ENCODE data around the gene HS3ST3B1.

Gene HS3ST3B1

GRCh38 chr17:14282726-14283125 lies 18.2 kb upstream of the HS3ST3B1 start:
- H3K27ac ChIP-seq, result no peak overlapping the region
- no peak for TF ChIP-seq CTCF (conservative IDR thresholded peaks at IDR 0.05)

GRCh38 chr17:14289162-14289561 lies 11.7 kb upstream of the HS3ST3B1 start:
- H3K27ac ChIP-seq, result no peak overlapping the region
- no peak for TF ChIP-seq CTCF (conservative IDR thresholded peaks at IDR 0.05)

- no peak overlapping the region for H3K27ac ChIP-seq
- no peak for TF ChIP-seq CTCF (conservative IDR thresholded peaks at IDR 0.05)
Observed at GRCh38 chr17:14294876-14295275, 6.0 kb upstream of the HS3ST3B1 start.

GRCh38 chr17:14295676-14296075 lies 5.2 kb upstream of the HS3ST3B1 start:
- no peak for TF ChIP-seq CTCF (conservative IDR thresholded peaks at IDR 0.05)
- H3K27ac ChIP-seq, result no peak overlapping the region

- no peak overlapping the region for H3K27ac ChIP-seq
- no peak for TF ChIP-seq CTCF (conservative IDR thresholded peaks at IDR 0.05)
Observed at GRCh38 chr17:14296166-14296910, 4.5 kb upstream of the HS3ST3B1 start.

GRCh38 chr17:14297161-14297851 lies 3.6 kb upstream of the HS3ST3B1 start:
- no peak overlapping the region; the same call in 1 of the 2 replicates for H3K27ac ChIP-seq
- TF ChIP-seq CTCF (conservative IDR thresholded peaks at IDR 0.05), result peak; percentile 62

- no peak for TF ChIP-seq CTCF (conservative IDR thresholded peaks at IDR 0.05)
Observed at GRCh38 chr17:14298221-14298946, 2.5 kb upstream of the HS3ST3B1 start.

More at GRCh38 chr17:14298221-14298946, 2.5 kb upstream of the HS3ST3B1 start:
- H3K27ac ChIP-seq, result no peak overlapping the region
